Astrocyte (in vitro differentiated cells and primary cell): ENCODE data around the gene PDCD5. TPM values are rescaled to one million over a fixed set of nuclear protein-coding genes. Genes with fewer than 3 reads are reported as not detected.

Experiments
- DNase-seq: peaks from one replicate; pipeline ENCODE4 v3.0.0-alpha.2; 2010; ENCODE audit warnings: low read depth
- FAIRE-seq: peaks from 2 replicates; lab custom pipeline; 2011; peaks lifted over from hg19 to GRCh38; lab: Jason Lieb, UNC
- H2AFZ ChIP-seq: 2 replicates; pipeline ENCODE4 v1.6.0; 2012; ENCODE audit warnings: low read depth, low read length, inconsistent platforms
- H3K27ac ChIP-seq: 2 replicates; pipeline ENCODE4 v1.5.1; 2011; ENCODE audit warnings: low read depth, low read length, inconsistent platforms
- H3K27me3 ChIP-seq: 2 replicates; pipeline ENCODE4 v1.6.0; 2011; ENCODE audit warnings: low read length, inconsistent platforms; ENCODE audit not compliant: insufficient read depth
- H3K36me3 ChIP-seq: 2 replicates; pipeline ENCODE4 v1.5.1; 2011; ENCODE audit warnings: low read length, inconsistent platforms; ENCODE audit not compliant: insufficient read depth
- H3K4me1 ChIP-seq: 2 replicates; pipeline ENCODE4 v1.5.1; 2011; ENCODE audit warnings: low read length, inconsistent platforms; ENCODE audit not compliant: insufficient read depth
- H3K4me2 ChIP-seq: 2 replicates; pipeline ENCODE4 v1.6.0; 2012; ENCODE audit warnings: low read length, inconsistent platforms
- H3K4me3 ChIP-seq: 2 replicates; pipeline ENCODE4 v1.5.1; 2011; ENCODE audit warnings: low read depth, mild to moderate bottlenecking, low read length, inconsistent platforms; ENCODE audit not compliant: insufficient read depth
- H3K79me2 ChIP-seq: 2 replicates; pipeline ENCODE4 v1.6.0; 2012; ENCODE audit warnings: mild to moderate bottlenecking, low read length, inconsistent platforms; ENCODE audit not compliant: insufficient read depth
- H3K9ac ChIP-seq: 2 replicates; pipeline ENCODE4 v1.6.0; 2012; ENCODE audit warnings: mild to moderate bottlenecking, low read length, inconsistent platforms
- H3K9me3 ChIP-seq: 2 replicates; pipeline ENCODE4 v1.5.1; 2012; ENCODE audit warnings: low read depth, mild to moderate bottlenecking, low read length, inconsistent platforms; ENCODE audit not compliant: insufficient read depth
- H4K20me1 ChIP-seq: 2 replicates; pipeline ENCODE4 v1.6.0; 2012; ENCODE audit warnings: low read length, inconsistent platforms; ENCODE audit not compliant: insufficient read depth
- H3K27ac Mint-ChIP-seq: one replicate; pipeline ENCODE4 v1.8.0; 2021; ENCODE audit warnings: mild to moderate bottlenecking, mixed read lengths; ENCODE audit not compliant: unreplicated experiment
- H3K27me3 Mint-ChIP-seq: one replicate; pipeline ENCODE4 v1.8.0; 2021; ENCODE audit warnings: low read depth, mixed read lengths; ENCODE audit not compliant: unreplicated experiment
- H3K36me3 Mint-ChIP-seq: one replicate; pipeline ENCODE4 v1.8.0; 2021; ENCODE audit warnings: low read depth, mixed read lengths; ENCODE audit not compliant: unreplicated experiment
- H3K4me1 Mint-ChIP-seq: one replicate; pipeline ENCODE4 v1.8.0; 2021; ENCODE audit warnings: low read depth, mixed read lengths; ENCODE audit not compliant: unreplicated experiment
- H3K4me3 Mint-ChIP-seq: one replicate; pipeline ENCODE4 v1.8.0; 2021; ENCODE audit warnings: mild to moderate bottlenecking, moderate library complexity, mixed read lengths; ENCODE audit not compliant: unreplicated experiment
- H3K9me3 Mint-ChIP-seq: one replicate; pipeline ENCODE4 v1.8.0; 2021; ENCODE audit warnings: mild to moderate bottlenecking, mixed read lengths; ENCODE audit not compliant: unreplicated experiment
- EZH2 ChIP-seq: IDR thresholded peaks from 2 replicates; pipeline ENCODE4 v1.6.1; 2012; ENCODE audit warnings: mild to moderate bottlenecking, low read length, inconsistent platforms; ENCODE audit not compliant: insufficient read depth
- total RNA-seq: library from RNA; stranded (reverse); gene quantifications from 2 replicates; pipeline ENCODE4 v1.2.1, GENCODE V29; 2021
- TF ChIP-seq, protein P1 (sequence below): IDR thresholded peaks from 2 replicates; pipeline ENCODE4 v1.5.1; 2011; ENCODE audit warnings: low read depth, mild to moderate bottlenecking, inconsistent platforms, low read length, moderate library complexity; ENCODE audit not compliant: insufficient read depth

PDCD5 gene
- total RNA-seq, 1 donor from 2014 or later, result 127 TPM

DNA sequence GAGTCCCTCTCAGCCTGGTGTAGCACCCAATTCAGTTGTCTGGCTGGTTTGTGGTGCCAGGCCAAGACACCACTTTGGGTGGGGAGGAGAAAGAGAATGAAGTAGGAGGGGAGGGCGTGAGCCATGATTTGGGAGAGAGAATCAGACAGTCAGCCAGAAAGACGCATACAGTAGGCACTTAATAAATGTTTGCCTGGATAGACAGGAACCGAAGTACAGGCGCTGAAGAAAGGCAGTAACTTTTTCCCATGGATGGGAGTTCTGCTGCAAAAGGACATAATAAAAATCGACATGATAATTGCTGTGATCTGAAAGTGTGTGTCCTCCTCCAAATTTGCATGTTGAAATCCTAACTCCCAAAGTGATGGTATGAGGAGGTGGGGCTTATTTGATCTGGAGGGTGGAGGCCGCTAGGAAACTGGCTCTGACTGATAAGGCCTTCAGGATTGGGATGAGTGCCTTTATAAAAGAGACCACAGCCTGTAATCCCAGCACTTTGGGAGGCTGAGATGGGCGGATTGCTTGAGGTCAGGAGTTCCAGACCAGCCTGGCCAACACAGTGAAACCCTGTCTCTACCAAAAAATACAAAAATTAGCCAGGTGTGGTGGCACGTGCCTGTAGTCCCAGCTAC is 38.4 kb upstream of the PDCD5 start:
- no peak overlapping the region for H3K9ac ChIP-seq
- no peaks in the 10 kb centered on the region for H3K36me3 ChIP-seq
- H3K27me3 ChIP-seq, result peaks cover 3% of the 10 kb centered on the region
- no peaks in the 10 kb centered on the region for H3K79me2 ChIP-seq
- H3K4me3 Mint-ChIP-seq, result no peak overlapping the region
- H3K27ac ChIP-seq, result no peak overlapping the region
- peaks cover 13% of the 10 kb centered on the region for H3K27me3 Mint-ChIP-seq
- H3K36me3 Mint-ChIP-seq, result no peaks in the 10 kb centered on the region
- no peaks in the 10 kb centered on the region for H3K4me1 Mint-ChIP-seq
- FAIRE-seq (no peak), DNase-seq (no peak)
- H3K4me2 ChIP-seq, result no peak overlapping the region
- no peak overlapping the region for H2AFZ ChIP-seq
- no peaks in the 10 kb centered on the region for H3K9me3 ChIP-seq
- no peak overlapping the region for H3K27ac Mint-ChIP-seq
- no peaks in the 10 kb centered on the region for H3K4me1 ChIP-seq
- peaks cover 2% of the 10 kb centered on the region for H3K9me3 Mint-ChIP-seq
- H4K20me1 ChIP-seq, result no peaks in the 10 kb centered on the region
- no peak overlapping the region for H3K4me3 ChIP-seq
- TF ChIP-seq, protein P1, sequence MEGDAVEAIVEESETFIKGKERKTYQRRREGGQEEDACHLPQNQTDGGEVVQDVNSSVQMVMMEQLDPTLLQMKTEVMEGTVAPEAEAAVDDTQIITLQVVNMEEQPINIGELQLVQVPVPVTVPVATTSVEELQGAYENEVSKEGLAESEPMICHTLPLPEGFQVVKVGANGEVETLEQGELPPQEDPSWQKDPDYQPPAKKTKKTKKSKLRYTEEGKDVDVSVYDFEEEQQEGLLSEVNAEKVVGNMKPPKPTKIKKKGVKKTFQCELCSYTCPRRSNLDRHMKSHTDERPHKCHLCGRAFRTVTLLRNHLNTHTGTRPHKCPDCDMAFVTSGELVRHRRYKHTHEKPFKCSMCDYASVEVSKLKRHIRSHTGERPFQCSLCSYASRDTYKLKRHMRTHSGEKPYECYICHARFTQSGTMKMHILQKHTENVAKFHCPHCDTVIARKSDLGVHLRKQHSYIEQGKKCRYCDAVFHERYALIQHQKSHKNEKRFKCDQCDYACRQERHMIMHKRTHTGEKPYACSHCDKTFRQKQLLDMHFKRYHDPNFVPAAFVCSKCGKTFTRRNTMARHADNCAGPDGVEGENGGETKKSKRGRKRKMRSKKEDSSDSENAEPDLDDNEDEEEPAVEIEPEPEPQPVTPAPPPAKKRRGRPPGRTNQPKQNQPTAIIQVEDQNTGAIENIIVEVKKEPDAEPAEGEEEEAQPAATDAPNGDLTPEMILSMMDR, result no peak
- no peak for TF ChIP-seq EZH2

DNA sequence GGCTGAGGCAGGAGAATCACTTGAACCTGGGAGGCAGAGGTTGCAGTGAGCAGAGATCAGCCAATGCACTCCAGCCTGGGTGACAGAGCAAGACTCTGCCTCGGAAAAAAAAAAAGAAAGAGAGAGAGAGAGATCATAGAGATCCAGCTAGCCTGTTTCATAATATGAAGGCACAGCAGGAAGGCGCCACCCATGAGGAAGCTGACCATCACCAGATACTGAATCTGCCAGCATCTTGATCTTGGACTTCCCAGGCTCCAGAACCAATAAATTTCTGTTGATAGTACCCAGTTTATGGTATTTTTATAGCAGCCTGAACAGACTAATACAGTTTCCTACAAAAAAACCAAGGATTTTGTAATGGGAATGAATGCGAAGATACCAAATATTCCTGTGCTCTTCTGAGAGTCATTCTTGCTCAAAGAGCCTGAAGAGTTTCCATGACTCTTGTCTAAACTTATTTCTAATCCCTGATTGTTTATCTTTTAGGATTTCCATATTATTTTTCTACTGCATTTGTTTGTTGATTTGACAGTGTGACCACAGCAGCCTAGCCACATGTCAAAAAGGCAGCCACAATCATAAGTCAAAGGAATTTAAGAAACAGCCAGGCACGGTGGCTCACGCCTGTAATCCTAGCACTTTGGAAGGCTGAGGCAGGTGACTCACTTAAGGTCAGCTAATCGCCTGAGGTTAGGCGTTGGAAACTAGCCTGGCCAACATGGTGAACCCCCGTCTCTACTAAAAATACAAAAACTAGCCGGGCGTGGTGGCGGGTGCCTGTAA is 37.7 kb upstream of the PDCD5 start:
- Histone ChIP-seq H2AFZ (no peak overlapping the region), H3K9me3 (no peaks in the 10 kb centered on the region), H4K20me1 (no peaks in the 10 kb centered on the region), H3K27ac (no peak overlapping the region), H3K4me3 (no peak overlapping the region), H3K4me2 (no peak overlapping the region), H3K4me1 (no peaks in the 10 kb centered on the region), H3K79me2 (no peaks in the 10 kb centered on the region), H3K27me3 (peaks cover 3% of the 10 kb centered on the region), H3K36me3 (no peaks in the 10 kb centered on the region), H3K9ac (no peak overlapping the region)
- Mint-ChIP-seq H3K4me1 (no peaks in the 10 kb centered on the region), H3K27ac (no peak overlapping the region), H3K36me3 (no peaks in the 10 kb centered on the region), H3K9me3 (peaks cover 2% of the 10 kb centered on the region), H3K4me3 (no peak overlapping the region), H3K27me3 (peaks cover 14% of the 10 kb centered on the region)
- DNase-seq (peak; percentile 12), FAIRE-seq (no peak)
- no peak for TF ChIP-seq EZH2
- TF ChIP-seq, protein P1, result no peak

DNA sequence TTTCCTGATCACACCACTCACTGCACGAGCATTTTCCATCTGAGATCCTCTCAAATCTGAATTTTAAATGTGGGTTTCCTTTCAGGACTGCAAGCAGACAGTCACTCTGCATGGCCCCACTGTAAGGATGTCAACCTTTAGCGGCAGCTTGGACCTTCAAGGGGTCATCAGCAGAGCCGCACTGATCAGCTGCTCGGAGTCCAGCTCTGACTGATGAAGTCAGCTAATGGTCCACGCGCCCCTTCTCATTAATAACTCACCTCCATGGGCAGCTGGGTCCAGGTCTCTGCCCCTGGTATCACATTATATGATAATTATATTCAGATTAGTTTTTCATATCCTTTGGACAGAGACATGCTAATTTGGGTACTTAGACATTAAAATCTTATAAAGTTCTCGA is 36.1 kb upstream of the PDCD5 start:
- Histone ChIP-seq H3K27ac (no peak overlapping the region), H3K4me1 (no peaks in the 10 kb centered on the region), H3K36me3 (no peaks in the 10 kb centered on the region), H3K9ac (no peak overlapping the region), H3K9me3 (no peaks in the 10 kb centered on the region), H2AFZ (no peak overlapping the region), H3K27me3 (peaks cover 3% of the 10 kb centered on the region), H3K4me3 (no peak overlapping the region), H3K79me2 (no peaks in the 10 kb centered on the region), H3K4me2 (no peak overlapping the region), H4K20me1 (no peaks in the 10 kb centered on the region)
- TF ChIP-seq EZH2, result no peak
- TF ChIP-seq, protein P1, result no peak
- Mint-ChIP-seq H3K27ac (no peak overlapping the region), H3K36me3 (no peaks in the 10 kb centered on the region), H3K4me1 (no peaks in the 10 kb centered on the region), H3K9me3 (peaks cover 2% of the 10 kb centered on the region), H3K27me3 (peaks cover 14% of the 10 kb centered on the region), H3K4me3 (no peak overlapping the region)
- FAIRE-seq (no peak), DNase-seq (no peak)
